ENCODE measurements around the gene CTBP1.

DNA sequence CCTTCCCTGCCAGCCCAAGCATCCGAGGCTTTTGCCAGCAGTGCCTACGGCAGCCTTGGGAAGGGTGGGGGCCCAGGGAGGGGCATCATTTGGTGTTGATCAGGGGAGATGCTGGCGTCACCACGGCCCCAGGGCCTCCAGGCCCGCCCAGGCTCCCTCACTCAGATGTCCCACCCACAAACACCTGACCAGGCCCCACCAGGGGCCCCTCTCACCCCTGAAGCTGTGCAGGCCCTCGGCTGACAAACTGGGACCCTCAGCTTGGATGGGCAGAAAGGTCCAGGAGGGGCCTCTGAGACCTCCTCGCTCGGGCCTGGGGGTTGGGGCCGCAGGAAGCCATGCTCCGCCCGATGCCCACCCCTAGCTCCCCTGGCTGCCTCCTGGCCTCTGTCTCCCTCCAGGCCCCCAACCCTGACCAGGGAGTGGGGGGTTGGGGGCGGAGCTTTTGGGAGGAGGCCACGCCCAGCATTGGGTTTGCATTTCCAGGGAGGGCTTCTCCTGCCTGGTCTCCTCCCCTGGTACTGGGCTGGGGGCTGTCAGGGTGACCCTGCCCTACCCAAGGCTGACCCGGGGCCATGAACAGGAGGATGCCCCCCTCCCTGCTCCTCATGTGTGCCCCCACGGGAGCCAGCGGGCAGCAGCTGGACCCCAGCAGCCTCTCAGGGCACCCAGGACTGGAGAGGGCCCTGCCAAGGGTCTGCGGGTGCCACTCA lies 43.2 kb downstream of the CTBP1 start:
- TF ChIP-seq POLR2AphosphoS5 (IDR thresholded peaks at IDR 0.05; ENCODE audit: low read depth, low read length) (no peak), TAF1 (IDR thresholded peaks at IDR 0.05; ENCODE audit: borderline replicate concordance, low read depth, low read length) (no peak), POLR2A (IDR thresholded peaks at IDR 0.05; ENCODE audit: low read depth, low read length) (no peak)

All from GM12892 (cell line).